ENCODE results near the gene GNLY.

The GNLY gene

DNA sequence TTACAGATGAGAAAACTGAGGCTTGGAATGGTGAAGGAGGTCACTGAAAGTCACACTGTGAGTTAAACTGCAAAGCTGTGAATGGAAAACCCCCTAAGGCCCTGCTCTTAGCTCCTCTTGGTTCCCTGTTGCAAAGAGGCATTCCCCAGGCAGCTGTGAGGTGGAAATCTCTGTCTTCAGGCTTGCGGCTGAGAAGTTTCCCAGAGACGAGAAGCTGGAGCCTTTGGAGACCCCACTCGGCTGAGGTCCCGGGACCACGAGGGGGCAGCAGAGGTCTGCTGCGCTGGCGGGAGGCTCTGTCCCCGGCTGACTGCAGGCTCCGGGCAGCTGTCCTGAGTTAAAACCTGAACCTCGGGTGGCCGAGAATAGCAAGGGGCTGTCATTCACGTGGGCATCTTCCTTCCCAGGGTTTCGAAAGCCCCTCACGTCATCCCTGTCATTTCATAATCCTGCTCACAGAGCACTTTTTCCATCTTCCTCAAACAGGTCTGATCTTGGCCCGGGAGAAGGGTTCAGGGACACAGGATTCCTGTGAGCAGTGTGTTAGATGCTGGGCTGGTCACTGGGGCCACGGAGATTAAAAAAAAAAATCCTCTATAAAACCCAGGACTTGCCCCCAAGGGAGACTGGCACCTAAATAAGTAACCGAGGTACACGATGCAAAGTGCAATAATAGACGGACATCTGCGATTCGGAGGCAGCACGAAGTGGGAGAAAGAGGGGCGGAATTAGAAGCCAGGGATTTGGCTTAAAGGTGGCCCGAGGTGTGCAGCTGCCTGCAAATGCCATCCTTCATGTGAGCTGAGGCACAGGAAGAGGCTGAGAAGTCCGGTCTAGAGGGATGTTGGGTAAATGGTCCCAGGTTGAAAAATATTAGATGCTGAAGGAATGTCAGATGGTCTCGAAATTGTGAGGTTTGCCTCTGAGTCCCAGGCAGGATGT, 35.0 kb downstream of the GNLY start:
- peak; percentile 93 for DNase-seq (ENCODE audit: low spot score)

DNA sequence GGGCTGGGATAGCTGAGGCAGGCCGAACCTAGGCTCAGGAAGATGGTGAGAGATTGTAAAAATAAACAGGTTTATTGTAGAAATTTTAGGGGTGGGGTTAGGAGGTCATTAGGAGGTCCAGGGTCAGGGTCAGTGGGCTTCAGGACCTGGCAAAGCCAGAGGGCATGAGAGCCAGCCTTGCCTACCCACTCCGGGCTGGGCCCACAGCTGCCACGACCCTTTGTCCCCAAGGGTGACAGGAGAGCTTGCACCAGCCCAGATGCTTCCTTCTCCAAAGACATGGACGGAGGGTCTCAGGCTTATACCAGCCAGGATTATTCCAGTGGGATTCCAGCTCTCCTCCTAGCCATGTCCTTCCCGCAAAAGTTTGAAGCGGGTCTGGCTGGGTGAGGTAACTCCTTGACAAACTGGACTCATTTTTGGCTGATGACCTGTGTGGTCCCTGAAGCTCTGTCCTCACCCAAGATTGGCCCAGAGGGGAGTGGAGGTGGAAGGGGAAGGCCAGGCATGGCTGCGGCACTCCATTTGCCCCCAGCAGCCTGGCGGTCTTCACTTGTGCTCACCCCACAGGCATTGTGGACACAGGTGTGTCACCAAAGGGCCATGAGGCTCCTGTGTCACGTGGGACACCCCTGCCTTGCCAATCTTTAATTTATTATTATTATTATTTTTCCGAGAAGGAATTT, 35.8 kb downstream of the GNLY start:
- no peak for DNase-seq (ENCODE audit: low spot score)

DNA sequence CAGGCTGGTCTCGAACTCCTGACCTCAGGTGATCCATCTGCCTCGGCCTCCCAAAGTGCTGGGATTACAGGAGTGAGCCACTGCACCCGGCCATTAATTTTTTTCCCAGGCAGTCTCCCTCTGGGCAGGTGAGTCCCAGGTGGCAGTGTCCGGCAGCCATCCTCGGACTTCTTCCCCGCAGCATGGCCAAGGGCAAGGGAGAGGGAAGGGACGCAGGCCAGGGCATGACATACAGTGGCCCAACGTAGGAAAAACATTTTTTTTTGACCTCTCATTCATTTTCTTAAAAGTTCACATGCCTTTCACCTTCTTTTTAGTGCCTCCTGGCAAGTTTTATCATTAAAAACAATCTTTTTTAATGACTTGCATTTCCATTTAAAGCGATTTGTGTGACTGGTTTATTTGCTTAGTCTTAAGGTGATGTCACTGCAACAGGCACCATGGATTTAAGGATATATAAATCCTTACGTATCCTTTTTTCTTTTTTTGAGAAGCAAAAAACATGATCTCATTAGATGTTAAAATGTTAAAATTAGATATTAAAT, 36.6 kb downstream of the GNLY start:
- no peak for DNase-seq (ENCODE audit: low spot score)

DNA sequence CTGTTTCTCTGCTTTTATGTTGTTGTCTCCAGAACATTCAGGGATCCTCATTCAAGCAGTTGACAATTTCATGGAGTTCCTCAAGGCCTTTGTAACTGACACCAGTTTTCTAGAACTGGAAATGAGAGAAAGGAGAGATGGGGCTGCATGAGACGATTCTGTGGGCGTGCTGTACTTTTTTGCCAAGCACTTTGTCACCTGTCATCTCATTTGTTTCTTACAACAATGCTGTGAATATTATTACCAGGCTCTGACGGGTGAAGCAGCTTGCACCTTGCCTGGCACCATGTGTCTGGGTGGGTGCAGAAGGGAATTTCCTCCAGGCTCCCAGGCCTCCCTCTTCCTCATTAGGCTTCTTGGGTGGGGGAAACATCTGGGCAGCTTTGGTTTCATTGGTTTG, 37.4 kb downstream of the GNLY start:
- no peak for DNase-seq (ENCODE audit: low spot score)

DNA sequence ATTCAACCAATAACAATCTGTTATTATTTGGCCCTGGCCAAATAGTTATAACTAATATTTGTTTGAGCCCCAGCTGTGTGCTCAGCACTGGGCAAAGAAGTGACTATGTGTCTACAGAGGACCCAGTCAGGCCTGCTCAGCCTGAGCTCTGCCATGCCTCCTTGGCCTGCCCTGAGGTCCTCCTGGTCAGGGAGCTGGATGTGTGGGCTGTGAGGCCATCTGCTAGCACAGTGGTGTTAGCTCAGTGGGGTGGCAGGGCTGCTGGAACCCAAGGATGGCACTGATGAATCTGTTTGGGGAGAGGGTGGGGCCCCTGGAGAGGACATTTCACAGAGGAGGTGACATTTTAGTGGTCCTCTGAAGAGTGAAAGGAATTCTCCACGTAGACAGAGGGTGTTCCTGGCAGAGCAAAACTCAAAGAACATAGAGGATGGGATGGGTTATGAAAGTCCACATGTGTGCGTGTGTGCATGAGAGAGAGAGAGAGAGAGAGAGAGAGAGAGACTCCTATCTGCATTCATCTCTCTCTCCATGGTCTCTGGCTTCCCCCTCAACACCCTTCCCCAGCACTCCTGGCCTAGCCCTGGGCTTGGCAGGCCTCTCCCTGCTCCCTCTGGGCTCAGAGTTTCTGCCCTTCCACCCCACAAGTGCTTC, 38.4 kb downstream of the GNLY start:
- no peak for DNase-seq (ENCODE audit: low spot score)

DNA sequence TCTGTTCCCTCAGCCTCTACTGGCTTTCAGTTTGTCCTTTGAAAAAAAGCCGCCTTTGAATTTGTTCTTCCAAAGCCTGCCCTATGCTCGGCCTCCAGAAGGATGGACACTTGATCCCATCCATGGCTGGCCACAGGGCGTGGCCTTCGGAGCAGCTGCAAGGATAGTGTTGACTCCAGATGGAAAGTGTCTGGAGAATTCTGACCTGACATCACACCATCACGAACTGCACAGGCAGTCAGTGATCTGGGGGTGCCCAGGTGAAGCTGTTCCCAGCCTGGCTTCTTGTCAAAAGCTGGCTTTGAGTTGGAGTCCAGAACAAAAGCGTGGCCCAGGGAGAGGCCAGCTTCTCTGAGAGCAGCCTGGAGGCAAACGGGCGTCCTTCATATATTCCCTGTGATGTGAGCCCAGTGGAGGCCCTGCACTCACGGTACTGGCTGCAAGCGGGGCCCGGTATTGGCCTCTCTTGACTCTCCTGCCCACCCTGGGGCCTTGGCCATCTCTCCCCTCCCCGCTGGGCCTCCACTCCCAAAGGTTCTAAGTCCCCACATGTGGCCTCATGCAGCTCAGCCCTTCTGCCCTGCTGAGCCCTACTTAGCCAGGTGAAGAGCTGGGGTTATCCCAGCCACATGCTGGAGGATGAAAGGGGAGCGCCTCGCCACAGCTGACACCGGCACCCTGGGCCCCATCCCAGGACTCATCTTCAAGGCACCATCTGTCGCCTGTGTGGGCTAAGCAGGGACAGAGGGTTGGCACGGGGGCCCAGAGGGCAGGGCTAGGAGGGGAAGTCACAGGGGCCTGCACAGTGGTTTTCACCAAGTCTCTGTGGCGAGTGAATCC, 39.2 kb downstream of the GNLY start:
- peak; percentile 52 for DNase-seq (ENCODE audit: low spot score)

DNA sequence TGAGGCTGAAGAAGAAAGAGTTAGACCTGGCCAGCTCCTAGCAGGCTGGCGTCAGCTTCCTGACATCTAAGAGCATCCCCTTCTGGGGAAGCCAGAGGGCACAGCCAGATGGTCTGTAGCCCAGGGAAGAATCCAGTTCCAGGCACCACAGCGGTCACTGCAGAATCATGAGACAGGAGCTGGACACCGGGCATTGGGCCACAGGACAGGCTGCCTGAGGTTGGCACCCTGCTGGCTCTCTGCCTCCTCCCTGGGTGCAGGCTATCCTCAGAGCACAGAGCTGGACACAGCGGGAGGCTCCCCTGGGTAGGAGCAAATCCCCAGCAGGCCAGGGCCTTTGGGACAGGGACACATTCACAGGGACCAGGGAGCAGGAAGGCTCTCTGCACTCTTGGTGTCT, 39.9 kb downstream of the GNLY start:
- no peak for DNase-seq (ENCODE audit: low spot score)

DNA sequence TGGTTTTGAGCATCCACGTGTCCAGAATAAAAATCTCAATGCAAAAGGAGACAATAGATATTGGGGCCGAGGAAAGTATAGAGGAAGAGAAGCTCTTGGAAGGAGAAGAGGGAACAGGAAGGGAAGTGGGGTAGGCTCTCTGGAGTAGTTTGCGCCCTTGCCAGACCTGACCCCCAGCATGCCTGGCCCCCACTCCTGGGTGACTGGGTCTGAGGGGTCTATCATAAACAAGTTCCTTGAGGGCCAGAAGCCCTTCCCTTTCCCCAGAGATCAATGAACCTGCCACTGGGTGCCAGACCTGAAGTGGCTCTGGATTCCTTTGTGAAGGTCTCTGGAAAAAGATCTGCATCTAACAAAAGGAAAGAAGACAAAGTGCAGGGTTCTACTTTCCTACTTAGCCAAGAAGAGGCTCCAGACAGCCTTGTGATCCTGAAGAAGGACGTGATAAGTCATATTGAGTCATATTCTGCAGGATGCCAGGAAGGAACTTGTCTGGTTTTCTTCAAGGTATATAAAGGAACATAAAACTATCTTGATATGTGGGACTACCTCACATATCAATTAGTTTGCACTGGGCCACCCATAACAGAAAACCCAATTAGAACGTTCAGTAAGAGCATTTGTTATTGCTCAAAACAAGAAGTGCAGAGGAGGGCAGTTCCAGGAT, 40.9 kb downstream of the GNLY start:
- DNase-seq (ENCODE audit: low spot score) = peak; percentile 29

DNA sequence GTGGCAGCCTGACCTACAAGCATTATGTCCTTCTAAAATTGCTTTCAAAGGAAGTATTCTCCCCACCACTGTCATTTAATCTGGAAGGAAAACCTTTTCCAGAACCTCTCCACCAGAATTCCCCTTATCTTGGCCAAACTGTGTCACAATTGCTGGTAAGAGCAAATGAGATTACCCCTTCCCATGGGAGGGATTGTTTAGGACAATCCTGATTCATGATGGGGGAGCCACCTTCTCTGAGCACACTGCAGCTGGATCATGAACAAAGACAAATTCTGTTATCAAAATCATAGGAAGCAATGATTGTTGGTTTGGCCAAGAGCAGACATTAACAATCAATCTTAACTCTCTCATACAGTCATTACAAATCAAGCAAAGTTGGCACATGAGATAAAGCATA, 41.5 kb downstream of the GNLY start:
- DNase-seq (ENCODE audit: low spot score) = no peak

DNA sequence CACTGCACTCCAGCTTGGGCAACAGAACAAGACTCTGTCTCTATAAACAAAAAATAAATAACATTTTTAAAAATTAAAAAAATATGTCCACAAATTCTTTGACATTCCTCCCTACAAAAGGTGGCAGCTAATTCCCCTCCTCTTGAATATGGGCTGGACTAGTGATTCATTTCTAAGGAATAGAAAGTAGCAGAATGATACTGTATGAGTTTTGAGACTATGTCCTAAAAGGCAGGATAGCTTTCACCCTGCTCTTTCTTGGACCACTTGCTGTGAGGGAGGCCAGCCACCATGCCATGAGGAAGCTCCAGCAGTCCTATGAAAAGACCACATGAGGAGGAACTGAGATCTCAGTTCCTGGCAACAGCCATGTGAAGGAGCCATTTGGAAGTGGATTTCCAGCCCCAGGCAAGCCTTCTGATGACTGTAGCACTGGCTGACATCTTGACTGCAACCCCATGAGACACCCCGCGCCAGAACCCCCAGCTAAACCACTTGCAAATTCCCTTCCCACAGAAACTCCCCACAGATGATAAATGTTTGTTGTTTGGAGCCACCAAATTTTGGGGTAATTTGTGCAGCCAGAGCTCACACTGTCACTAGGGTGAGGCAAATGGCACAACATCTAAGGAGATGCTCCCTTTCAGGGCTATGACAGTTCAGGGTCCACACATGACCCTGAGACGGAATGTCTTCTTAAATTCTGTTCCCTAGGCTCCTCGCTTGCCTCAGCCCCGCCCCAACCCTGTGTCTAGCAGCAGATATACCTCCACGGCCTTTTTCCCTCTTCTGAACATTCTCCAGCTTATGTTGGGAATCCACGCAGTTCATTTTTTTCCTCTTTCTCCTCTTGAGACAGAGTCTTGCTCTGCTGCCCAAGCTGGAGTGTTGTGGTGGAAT, 42.5 kb downstream of the GNLY start:
- peak; percentile 27 for DNase-seq (ENCODE audit: low spot score)

DNA sequence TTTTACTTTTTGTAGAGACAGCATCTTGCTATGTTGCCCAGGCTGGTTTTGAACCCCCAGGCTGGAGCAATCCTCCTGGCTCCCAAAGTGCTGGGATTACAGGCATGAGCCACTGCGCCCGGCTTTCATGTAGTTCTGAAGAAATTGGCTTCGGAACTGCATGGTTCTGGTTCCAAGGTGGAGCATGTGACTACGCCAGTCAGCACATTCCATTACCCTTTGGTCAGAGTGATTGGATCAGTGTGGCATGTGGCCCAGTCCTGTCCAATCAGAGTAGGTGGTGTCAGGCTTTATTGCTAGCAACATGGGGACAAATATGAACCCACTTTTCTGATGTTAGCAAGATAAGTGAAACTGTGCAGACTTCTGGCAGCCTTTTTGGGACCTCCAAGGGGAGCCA, 43.3 kb downstream of the GNLY start:
- peak; percentile 90 for DNase-seq (ENCODE audit: low spot score)

DNA sequence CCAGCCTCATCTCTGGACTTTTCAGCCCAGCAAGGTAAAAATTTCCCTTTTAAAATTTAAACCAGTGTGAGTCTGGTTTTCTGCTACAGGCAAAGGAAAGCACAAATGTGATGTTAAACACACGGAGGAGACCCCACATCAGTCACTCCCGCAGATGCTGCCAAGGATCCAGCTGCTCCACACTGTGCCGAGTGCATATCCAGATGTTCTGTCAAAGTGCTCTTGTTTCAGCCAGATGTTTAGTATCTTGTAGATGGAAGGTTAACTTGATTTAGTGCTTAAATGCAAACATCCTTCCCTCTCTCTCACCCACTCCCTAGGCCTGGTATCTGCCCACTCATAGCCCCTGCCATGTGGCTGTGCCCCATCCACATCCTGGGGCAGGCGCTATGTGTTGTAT, 43.8 kb downstream of the GNLY start:
- no peak for DNase-seq (ENCODE audit: low spot score)

DNA sequence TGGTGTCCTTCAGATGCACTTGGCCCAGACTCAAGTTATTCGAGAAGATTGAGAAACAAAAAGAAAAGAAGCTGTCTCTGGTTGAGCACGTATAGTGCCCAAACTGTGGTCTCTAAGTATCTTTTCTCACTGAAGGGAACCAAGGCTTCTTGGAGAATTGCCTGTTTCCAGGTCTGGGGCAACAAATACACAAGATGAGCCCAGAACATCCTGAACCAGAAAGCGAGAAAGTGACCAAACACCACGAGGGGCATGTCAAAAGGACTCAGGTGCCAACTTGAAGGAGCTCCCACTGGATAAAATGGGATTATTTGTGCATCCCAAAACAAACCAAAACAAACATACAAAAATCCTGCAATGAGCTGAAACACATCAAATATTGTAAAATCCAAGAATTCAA, 46.0 kb downstream of the GNLY start:
- no peak for DNase-seq (ENCODE audit: low spot score)

DNA sequence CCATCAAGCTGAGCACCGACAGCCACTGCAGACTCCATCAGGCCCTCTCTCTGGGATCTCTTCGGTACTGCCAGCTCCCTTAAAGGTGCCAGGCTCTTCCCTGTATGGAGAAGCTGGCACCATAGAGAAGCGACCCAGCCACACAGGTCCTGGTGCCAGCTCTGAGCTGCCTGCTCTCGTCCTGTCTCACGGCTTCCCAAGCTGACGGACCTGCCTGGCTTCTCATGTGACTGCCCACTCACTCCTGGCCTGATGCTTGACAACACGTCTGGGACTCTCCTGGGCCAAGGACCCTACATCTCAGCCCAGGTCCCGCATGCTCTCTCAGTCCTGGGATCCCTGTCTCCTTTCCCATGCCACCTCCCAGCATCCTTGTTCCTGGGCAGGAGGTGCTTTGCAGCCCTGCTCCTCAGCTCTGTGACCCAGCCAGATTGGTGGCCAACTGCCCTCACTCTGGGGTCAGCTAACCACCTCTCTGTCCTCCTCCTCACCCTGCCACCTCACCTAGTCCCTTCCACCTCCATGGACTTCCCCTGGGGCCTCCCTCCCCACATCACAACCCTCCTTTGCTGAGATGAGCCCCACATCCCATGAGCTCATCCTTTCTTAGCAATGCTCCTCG, 47.2 kb downstream of the GNLY start:
- no peak for DNase-seq (ENCODE audit: low spot score)

DNA sequence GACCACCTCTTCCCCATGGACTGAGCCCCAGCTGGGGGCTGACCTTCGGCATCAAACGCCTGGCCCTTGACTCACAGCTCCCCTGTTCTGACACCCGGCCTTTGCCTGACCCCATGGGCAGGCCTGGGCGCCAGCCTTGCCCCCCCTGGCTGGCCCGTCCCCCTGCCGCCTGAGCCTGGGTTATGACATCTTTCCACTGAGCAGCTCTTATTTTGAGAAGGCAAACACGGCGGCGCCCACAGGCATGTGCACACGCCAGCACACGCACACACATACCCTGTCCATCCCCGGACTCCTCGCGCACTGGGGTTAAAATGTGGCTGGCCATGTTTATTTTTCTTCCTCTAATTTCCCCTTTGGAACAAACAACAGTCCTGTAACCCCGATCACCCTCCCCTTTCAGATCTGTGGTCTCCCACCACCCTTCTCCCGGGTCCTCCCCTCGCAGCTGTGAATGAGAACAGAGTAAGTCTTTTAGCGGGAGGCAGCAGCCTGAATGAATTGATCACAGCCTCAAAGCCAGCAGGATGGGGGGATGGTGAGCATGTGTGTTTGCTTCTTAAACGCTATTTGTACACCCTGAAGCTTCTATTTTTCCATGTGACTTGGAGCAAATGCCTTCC, 47.8 kb downstream of the GNLY start:
- peak; percentile 88 for DNase-seq (ENCODE audit: low spot score)

DNA sequence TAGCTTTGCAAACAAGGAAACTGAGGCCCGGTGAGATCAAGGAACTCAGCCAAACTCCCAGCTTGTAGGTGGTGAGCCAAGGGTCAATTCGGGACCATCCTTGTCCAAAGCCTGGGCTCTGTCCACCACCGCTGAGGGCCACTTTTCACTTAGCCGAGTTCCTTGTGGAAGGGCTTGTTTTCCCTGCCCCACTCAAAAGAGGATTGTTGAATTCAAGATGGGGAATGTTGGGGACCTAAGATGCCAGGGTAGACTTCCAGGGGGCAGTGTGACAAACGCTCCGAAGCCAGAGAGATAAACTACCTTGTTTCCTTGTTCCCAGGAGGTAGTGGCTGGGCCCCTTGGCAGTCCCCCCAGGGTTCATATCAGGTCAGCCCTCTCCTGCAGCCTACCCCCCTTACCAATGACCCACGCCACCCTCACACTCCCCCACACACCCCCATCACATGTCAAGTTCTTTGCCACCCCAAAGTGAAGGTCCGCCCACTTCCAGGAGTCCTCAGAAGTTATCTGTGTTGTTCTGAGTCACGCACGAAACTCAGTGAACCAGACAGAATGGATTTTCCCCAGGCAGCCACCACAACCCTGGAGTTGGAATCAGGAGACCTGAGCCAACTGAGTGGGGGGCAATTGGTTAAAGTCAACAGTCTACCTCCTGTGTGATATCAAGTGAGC, 49.3 kb downstream of the GNLY start:
- peak; percentile 43 for DNase-seq (ENCODE audit: low spot score)

DNA sequence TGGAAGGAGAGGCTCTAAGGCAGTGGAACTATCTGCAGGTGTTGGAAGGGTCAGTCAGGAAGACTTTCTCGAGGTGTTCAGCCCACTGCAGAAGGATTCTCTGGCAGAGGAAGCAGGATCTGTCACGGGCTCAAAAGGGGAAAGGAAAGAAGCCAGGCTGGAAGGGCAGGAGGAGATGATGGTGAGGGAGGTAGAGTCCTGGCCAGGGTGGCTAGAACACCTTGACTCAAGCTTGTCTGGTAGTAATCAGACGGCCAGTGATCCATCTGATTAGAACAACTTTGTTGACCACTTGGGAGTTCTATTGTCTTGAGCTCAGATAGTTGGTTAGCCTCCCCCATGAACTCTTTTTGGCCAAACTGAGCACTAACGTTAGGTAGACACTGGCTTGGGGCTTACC, 49.9 kb downstream of the GNLY start:
- DNase-seq (ENCODE audit: low spot score) = no peak

DNA sequence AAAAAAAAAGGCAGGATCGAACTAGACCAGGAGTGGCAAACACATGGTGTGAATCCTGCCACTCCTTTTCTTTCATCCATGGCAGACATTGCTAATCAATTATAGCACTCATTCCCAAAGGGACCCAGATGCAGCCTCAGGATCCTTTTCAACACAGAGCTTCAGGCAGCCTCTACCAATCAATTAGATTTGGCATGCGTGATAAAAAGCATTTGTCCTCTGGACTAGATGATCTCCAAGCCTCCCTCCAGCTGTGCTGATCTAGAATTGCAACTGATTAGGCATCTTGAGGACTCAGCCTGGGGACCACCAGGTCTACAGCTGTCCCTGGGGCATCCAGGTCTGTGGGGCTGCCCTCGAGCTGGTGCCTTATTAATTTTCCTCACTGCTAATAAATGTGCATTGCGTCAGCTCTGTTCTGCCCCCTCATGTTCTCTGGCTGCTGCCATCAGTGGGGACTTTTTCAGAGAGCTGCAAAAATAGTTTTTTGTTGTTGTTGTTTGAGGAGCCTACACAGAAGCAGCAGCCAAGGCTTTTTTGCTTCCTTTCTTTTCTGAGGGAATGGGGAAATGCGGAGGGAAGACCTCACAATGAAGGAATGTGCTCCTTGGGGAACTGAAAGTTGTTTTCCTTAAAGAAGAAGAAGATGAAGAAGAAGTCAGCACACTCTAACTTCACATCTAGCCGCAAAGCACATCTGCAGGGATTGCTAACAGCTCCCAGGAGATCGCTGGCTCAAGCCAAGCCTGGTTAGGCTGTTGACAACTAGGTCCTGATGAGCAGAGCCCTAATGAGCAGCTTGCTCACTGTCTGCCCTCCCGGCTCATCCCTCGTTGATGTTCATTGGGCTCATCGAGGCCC, 50.8 kb downstream of the GNLY start:
- DNase-seq (ENCODE audit: low spot score) = peak; percentile 80

Measured in AG20443 (cell line).